Left kidney (tissue), 8 donors: Measurements from ENCODE around the gene IFNG-AS1. TPM values are rescaled to one million over a fixed set of nuclear protein-coding genes. Genes with fewer than 3 reads are reported as not detected.
A peak's percentile ranks its signal among the peaks of the same experiment; 100 is the strongest.

Source experiments
- DNase-seq: peaks from one replicate; pipeline ENCODE4 v3.0.0-alpha.2; 2013
- long read RNA-seq, 8 donors: transcript quantifications; one replicate each; lab custom pipeline, GENCODE V29; 2026
- polyA plus RNA-seq: library from polyadenylated mRNA; unstranded; fragments of 120-200 nt; gene quantifications from one replicate; pipeline ENCODE4 v1.2.1, GENCODE V29; 2013; ENCODE audit not compliant: insufficient read length

Gene IFNG-AS1
- polyA plus RNA-seq = 0.28 TPM
- long read RNA-seq, donor 1 = 0 reads
- long read RNA-seq, donor 2 = 0 reads
- long read RNA-seq, donor 3 = 0 reads
- long read RNA-seq, donor 4 = 0 reads
- long read RNA-seq, donor 5 = 0 reads
- long read RNA-seq, donor 6 = 0 reads
- long read RNA-seq, donor 7 = 0 reads
- long read RNA-seq, donor 8 = 0 reads

DNA sequence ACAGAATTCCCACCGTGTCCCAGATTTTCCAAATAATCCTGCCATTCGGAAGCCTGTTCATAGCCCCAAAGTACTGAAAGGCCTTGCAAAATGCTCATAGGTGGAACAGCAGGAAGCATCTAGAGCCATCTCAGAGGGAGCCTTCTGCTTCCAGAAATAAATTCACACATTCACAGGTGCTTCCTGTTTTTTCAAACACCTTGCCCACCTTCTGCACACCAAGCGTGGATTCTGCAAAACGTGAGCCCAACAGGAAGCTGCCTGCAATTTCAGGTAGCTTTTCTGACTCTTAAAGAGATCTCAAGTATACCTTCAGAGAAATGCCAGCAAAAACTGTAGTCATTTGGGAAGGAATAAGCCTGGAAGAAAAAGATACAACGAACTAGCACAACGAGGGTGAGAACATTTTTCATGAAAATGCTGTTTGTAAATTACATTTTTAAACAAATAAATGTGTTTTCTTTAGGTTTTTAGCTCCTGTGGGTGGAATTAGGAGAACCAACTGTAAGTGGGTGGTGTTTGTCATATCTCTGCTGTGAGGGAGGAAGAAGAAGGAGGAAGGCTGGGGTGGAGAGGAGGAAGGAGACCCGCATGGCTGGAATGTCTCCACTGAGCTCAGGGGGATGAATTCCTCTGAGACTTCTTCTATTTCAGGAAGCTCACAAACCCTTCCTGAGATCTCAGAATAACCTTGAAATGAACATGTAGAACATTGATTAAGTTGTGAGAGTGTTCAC, at the start of gene IFNG-AS1:
TSS of gene IFNG-AS1 (plus strand) at position 264 of the 737 bp plus-strand sequence.
- no peak for DNase-seq

- no peak for DNase-seq
Measured at GRCh38 chr12:67939611-67940010, 49.6 kb upstream of the IFNG-AS1 start.

- DNase-seq = no peak
Measured at GRCh38 chr12:67940780-67941243, 48.4 kb upstream of the IFNG-AS1 start.

DNA sequence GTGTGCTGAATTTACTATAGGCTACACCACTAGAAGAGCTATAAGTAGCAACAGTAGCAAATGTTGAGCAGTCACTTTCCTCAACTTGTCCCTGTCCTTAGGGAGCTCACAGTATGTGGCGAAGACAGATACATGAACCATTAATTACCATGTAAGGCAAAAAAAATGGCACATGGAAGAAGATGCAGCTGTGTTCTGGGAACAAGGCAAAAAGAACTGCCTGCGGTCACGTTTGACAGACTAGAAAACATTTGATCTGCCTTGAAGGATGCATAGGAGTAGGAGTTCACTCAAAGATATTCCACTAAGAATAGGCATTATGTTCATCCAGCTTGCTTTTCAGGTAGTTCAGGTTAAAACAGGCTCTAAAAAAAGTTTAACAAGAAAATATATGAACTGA, 46.5 kb upstream of the IFNG-AS1 start:
- no peak for DNase-seq

- peak; percentile 83 for DNase-seq
Measured at GRCh38 chr12:67943141-67943892, 45.9 kb upstream of the IFNG-AS1 start.

DNA sequence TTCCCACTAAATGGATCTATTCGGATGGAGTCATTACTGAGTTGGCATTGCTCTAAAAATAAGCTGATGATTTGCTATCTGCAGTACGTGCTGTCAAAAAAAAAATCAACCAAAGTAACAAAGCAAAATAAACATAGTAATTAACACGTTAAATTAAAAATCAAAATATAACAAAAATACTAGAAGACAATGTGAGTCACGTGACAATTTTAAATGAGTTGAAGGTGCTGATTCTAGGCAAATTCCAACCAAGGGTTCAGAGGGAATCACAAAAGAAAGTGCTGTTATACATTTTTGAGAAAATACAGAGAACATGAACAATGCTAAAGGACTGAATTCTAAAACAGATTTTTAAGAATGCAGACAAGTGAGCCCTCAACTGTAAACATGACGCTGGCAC, 45.2 kb upstream of the IFNG-AS1 start:
- DNase-seq = no peak

DNA sequence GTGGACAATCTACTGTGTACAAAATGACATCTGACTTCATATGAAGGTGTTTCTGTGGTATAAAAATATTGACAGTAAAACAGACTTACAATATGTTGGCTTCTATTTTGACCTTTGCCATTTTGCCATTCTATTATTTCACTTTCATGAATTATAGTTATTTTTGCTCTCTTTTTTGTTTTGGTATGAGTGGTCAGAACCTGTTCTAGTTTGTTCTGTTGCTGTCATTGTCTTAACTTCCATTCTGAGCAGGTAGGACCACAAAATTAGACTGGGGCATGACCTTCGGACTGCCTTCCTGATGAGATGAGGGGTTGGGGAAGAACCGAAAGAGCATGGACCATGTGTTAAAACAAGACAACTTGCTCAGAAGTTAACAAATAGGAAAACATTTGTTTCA, 36.5 kb upstream of the IFNG-AS1 start:
- no peak for DNase-seq

GRCh38 chr12:67957383-67957782, 31.9 kb upstream of the IFNG-AS1 start:
- no peak for DNase-seq

GRCh38 chr12:67958187-67958586, 31.1 kb upstream of the IFNG-AS1 start:
- DNase-seq = no peak

GRCh38 chr12:67964456-67964855, 24.8 kb upstream of the IFNG-AS1 start:
- no peak for DNase-seq

- no peak for DNase-seq
Measured at GRCh38 chr12:67966560-67966959, 22.7 kb upstream of the IFNG-AS1 start.

GRCh38 chr12:67968321-67968720, 20.9 kb upstream of the IFNG-AS1 start:
- no peak for DNase-seq

GRCh38 chr12:67968725-67969124, 20.5 kb upstream of the IFNG-AS1 start:
- DNase-seq = no peak

GRCh38 chr12:67969134-67969802, 20.0 kb upstream of the IFNG-AS1 start:
- no peak for DNase-seq

GRCh38 chr12:67977668-67978067, 11.6 kb upstream of the IFNG-AS1 start:
- no peak for DNase-seq

DNA sequence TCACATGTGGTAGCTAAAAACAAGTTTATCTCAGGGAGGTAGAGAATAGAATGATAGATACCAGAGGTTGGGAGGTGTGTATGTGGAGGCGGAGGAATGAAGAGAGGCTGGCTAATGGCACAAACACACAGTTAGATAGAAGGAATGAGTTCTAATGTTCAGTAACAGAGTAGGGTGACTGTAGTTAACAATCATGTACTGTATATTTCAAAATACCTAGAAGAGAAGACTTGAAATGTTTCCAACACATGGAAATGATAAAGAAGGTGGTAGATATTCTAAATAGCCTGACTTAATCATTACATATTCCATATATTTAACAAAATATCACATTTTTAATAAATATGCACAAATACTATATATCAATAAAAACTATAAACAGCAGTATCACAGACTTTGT, 8.9 kb upstream of the IFNG-AS1 start:
- no peak for DNase-seq

- DNase-seq = no peak
Measured at GRCh38 chr12:67981287-67982162, 7.7 kb upstream of the IFNG-AS1 start.

GRCh38 chr12:67982164-67982563, 7.1 kb upstream of the IFNG-AS1 start:
- DNase-seq = no peak

GRCh38 chr12:67986632-67987031, 2.6 kb upstream of the IFNG-AS1 start:
- no peak for DNase-seq

GRCh38 chr12:67988601-67989021, 636 bp upstream of the IFNG-AS1 start:
- DNase-seq = no peak

DNA sequence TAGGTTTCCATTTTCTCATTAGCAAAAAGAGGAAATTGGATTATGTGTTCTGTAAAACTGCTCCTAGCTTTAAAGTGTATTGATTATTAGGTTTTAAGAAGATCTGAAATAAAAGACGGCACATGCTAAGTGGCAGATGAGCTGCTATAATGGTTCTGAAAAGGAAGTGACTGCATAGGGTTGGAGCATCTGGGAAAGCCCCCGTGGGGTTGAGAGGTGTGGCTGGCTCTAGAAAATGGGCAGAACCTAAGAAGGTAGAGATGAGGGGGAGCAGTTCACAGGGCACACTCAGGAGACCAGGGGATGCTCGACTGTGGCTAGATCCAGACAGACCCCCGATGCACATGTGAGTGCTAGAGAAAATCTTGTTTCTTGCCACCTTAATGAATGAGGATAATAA, 1.9 kb downstream of the IFNG-AS1 start:
- no peak for DNase-seq

GRCh38 chr12:67993143-67993542, 3.9 kb downstream of the IFNG-AS1 start:
- DNase-seq = no peak
